HCT116 (cell line): ENCODE measurements around the gene EPS15. TPM values are rescaled to one million over a fixed set of nuclear protein-coding genes. Genes with fewer than 3 reads are reported as not detected.

Experiments used
- total RNA-seq: library from RNA; stranded (reverse); gene quantifications from one replicate; pipeline ENCODE4 v1.2.1, GENCODE V29; 2021; ENCODE audit not compliant: unreplicated experiment

Gene EPS15
- total RNA-seq, 1 experiment from 2014 or later = 41.2 TPM

Other genes with a start within 250 kb of the EPS15 start
- gene TTC39A, start 188.7 kb downstream of the EPS15 start, total RNA-seq = 15.4 TPM
- 52.6 TPM for gene OSBPL9, start 97.8 kb upstream of the EPS15 start, total RNA-seq